ENCODE measurements around the gene SCRN2. TPM values are rescaled to one million over a fixed set of nuclear protein-coding genes. Genes with fewer than 3 reads are reported as not detected.

SCRN2 gene
- total and polyA plus RNA-seq, 2 of the 8 experiments (the other 6 are each of a cell fraction or from before 2014, with no cell fraction given) = 24.4 to 42.3 TPM

- TF ChIP-seq CHD7 (IDR thresholded peaks at IDR 0.05; ENCODE audit: insufficient replicate concordance, low read length) (no peak), CHD1 (IDR thresholded peaks at IDR 0.05; ENCODE audit: low read depth, low read length) (no peak)
Measured at GRCh38 chr17:47838636-47839035, 2.4 kb downstream of the SCRN2 start (continued).

Measured in H1 (cell line).